HepG2 (cell line): ENCODE data around the gene ZDHHC13.

Experiments
- ELF4 ChIP-seq: sonication (generic); formaldehyde crosslinking; IDR thresholded peaks from 2 replicates; pipeline ENCODE4 v1.5.0; 2020; ENCODE audit warnings: missing genetic modification reagents, mild to moderate bottlenecking, moderate library complexity, borderline replicate concordance
- TAF1 ChIP-seq: sonication (generic); formaldehyde crosslinking; IDR thresholded peaks from 2 replicates; pipeline ENCODE4 v1.4.0; 2020; ENCODE audit warnings: missing genetic modification reagents
- TEAD2 ChIP-seq: sonication (generic); formaldehyde crosslinking; IDR thresholded peaks from 2 replicates; pipeline ENCODE4 v1.9.0; 2021; ENCODE audit warnings: missing genetic modification reagents
- ZNF441 ChIP-seq: sonication (generic); formaldehyde crosslinking; IDR thresholded peaks from 2 replicates; pipeline ENCODE4 v1.7.0; 2021; ENCODE audit warnings: missing genetic modification reagents, borderline replicate concordance
- ZNF724P ChIP-seq: sonication (generic); formaldehyde crosslinking; IDR thresholded peaks from 2 replicates; pipeline ENCODE4 v1.8.0; 2022; ENCODE audit warnings: missing genetic modification reagents, borderline replicate concordance
- TF ChIP-seq, protein P1 (sequence below): sonication (generic); formaldehyde crosslinking; IDR thresholded peaks from 2 replicates; pipeline ENCODE4 v1.5.0; 2020; ENCODE audit warnings: mild to moderate bottlenecking, missing genetic modification reagents, moderate library complexity

DNA sequence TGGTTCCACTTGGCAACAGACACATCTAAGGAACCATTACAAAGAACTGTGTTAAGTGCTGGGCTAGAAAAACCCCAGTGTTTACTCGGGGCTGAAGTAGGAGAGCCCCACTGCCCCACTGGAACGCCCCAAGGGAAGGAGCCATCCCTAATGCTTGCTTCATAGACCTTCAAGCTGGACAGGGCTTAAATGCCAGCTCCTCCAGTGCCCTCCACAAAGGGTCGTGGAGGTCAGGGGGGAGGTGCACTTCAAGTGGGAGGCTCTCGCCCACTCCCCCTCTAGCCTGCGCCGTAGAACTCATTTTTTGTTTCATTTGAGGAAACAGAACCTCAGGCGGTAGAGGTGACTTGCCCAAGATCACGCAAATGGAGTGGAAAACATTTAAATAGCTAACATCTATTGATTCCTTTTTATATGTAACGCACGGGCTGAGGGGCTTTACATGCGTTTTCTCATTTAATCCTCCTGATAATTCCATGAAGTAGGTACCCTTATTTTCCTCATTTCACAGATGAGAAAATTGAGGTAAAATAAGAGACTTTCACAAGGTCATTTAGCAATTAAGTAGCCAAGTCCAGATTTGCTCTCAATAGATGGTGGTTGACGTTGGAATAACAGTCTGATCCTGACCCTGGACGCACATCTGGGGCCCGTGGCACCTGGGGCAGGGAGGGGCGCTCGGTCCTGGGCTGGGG lies 545 bp upstream of the ZDHHC13 start:
- TF ChIP-seq, protein P1, sequence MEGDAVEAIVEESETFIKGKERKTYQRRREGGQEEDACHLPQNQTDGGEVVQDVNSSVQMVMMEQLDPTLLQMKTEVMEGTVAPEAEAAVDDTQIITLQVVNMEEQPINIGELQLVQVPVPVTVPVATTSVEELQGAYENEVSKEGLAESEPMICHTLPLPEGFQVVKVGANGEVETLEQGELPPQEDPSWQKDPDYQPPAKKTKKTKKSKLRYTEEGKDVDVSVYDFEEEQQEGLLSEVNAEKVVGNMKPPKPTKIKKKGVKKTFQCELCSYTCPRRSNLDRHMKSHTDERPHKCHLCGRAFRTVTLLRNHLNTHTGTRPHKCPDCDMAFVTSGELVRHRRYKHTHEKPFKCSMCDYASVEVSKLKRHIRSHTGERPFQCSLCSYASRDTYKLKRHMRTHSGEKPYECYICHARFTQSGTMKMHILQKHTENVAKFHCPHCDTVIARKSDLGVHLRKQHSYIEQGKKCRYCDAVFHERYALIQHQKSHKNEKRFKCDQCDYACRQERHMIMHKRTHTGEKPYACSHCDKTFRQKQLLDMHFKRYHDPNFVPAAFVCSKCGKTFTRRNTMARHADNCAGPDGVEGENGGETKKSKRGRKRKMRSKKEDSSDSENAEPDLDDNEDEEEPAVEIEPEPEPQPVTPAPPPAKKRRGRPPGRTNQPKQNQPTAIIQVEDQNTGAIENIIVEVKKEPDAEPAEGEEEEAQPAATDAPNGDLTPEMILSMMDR (CRISPR knock-in tag), result no peak
- TF ChIP-seq TAF1 (CRISPR knock-in tag) (no peak), ZNF441 (CRISPR knock-in tag) (no peak), TEAD2 (no peak), ZNF724P (no peak), ELF4 (no peak)
